Measurements from ENCODE around the gene KPTN.
"Not testable (repeated sequence)": the region's sequence is repeated elsewhere in the genome, so short reads cannot be mapped to it uniquely, and the experiment has no call there.

KPTN gene

DNA sequence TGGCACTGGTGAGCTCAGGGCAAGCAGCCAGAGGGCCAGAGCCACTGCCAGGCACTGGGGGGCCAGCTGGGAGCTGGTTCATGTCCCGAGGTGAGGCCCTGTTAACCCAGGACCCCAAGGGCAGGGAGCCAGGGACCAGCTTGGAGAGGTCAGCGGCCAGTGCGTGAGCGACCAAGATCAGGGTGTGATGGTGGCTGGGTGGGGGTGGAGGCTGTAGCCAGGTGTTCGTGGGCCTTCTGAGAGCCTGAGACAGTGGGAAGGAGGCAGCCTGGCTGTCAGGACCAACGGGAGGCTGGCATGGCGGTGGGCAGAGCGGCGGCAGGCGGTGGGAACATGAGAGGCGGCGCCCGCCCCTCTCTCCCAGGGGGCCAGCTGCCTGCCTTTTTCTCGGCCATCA is 8.1 kb upstream of the KPTN start:
- no peak for DNase-seq (ENCODE audit: low read depth in 2 of 3, low spot score in 2 of 3)

DNA sequence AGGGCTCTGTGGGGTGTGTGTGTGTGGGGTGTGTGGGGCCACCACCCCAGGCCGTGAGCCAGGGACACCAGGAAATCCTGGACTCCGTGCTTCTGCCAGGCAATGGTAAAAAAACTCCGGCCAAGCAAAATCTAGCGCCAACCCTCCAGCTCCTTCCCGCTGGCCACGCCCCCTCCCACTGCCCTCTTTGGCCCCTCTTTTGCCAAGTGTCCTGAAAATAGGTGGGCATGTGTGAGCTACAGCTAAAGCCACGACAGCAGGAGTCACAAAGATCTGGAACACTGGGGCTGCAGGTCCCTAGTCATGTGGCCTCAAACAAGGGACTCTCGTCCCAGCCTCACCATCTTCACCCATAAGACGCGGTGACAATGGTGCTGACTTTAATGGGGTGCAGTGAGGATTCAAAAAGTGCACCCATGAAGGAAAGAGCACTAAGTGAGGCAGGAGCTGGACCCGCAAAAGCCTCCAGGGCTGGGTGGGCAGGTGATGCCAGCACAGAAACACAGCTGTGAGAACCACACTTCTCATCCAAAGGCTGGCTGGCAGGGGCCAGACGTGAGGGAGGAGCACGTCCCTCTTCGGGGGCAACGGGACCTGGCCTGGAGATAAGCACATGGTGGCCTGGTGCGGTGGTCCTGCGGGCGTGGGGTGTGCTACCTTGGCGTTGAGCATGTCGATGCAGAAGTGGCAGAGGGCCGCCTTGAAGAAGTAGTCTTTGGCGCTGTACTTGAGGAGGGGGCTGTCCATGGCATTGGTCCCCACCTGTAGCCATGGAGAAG is 7.5 kb upstream of the KPTN start:
- no peak for DNase-seq (ENCODE audit: low read depth in 2 of 3, low spot score in 2 of 3)

DNA sequence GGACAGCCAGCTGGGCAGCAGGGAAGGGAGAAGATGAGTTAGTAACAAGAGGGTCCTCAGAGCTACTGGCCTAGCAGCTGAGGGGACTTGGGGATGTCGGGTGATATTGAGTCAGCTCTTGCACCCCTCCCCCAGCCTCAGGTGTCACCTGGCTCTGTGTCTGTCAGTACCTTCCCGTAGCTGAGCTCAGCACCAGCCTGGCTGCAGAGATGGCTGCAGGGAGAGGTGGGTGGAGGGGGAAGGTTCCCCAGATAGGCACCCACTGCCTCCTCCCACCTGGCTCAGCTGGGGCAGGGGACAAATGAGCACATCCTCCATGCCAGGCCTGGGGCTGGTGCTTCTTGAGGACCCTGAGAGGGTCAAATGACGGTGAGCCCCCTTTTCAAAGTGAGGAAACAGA is 6.8 kb upstream of the KPTN start:
- no peak for DNase-seq (ENCODE audit: low read depth in 2 of 3, low spot score in 2 of 3)

DNA sequence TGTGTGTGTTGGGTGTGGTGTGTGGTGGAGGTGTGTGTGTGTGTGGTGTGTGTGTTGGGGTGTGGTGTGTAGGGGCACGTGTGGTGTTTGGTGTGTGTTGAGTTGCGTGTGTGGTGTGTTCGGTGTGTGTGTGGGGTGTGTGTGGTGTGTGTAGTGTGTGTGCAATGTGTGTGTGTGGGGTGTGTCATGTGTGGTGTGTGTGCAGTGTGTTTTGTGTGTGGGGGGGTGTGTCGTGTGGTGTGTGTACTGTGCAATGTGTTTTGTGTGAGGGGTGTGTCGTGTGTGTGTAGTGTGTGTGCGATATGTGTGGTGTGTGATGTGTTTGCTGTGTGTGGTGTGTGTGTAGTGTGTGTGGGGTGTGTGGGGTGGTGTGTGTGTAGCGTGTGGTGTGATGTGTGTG is 6.0 kb upstream of the KPTN start:
- DNase-seq (ENCODE audit: low read depth in 2 of 3, low spot score in 2 of 3), result no peak

DNA sequence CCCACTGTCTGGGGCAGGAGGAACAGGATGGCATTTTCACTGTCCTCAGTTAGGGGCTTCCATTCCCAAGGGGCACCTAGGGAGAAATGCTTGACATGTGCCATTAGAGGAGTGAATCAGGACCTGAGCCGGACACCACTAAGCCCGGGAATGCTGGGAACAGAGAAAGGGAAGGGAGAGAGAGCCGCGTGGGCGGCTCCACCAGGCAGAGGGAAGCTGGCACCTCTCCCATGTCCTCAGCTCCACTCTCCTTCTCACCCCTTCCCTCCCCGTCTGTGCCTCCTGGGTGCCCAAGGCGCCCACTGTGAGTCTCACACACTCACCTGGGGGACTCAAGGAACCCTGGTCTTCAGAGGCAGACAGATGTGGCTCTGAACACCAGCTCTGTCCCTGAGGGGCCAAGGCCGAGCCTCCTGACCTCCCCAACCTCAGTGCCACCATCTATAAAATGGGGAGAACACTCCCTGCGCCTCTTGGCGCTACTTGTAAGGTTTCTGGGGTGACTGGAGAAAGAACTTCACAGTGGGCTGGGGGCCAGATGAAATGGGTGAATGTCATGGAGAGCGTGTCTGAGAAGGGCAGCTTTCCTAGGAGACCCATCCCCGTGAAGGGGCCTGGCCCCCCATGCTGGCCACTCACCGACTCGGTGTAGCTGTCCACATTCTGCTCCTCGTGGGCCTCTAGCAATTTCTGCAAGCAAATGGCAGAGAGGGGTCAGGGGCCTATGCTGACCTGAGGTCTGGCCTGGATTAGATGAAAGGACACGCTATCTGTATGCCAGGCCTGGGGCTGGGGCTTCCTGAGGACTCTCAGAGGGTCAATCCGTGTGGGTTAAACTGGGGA is 5.3 kb upstream of the KPTN start:
- DNase-seq (ENCODE audit: low read depth in 2 of 3, low spot score in 2 of 3), result no peak

DNA sequence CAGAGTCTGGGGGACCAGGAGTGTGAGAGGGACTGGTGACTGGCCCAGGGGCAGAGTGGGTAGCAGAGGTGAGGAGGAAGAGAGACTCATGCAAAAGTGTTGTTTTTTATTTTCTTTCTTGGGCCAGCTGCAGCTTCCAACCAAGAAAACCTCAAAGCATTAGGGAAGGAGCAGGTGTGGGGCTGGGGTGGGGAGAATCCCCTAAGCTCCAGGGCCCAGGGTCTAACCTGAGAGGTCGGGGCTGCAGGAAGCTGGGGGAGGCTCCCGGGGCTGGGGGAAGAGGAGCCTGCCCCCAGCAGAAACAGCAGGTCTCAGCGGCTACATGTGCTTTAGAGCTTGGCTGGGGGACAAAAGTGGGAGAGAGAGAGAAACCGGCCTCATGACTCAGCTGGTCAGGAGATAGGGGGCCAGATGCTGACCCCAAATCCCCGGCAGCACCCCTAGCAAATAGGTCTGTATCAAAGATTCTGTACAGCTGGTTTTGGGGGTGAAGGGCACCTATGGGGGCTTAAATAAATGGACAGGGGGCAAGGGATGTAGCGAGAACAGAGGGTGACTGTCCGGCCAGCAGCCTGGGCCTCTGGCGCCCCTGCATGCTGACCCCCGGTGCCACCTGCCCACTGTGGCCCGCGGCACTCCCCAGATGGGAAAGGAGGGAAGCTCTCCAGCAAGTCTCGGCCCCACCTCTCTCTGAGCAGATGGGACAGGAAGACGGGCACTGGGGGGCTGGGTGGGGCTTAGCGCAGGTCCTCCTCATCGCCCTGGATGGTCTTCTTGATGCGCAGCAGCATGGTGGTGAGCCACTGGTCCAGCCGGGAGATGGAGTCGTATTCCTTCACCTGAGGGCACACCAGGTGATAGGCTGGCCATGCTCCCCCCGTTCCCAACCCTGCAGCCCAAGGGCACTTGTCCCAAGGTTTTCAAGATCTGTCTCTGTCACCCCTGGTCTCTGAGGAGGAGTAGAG is 3.8 kb upstream of the KPTN start:
- no peak for DNase-seq (ENCODE audit: low read depth in 2 of 3, low spot score in 2 of 3)

DNA sequence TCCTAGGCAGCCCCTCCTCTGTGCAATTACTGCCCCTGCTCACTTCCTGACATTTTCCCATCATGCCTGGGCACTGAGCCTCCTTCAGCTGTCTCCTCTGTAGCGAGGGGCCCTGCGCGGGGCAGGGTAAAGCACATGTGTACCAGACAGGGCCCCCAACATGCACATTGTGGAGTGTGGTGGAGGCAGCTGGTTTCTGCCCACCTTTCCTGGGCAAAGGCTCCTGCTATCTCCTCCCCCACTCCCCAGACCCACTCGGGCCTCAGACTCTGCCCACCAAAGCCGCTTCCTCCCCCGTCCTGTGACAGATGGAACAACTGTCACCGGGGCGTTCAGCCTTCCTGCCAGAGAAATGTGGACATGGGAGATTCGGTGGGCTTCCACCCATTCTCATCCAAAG is 2.9 kb upstream of the KPTN start:
- no peak for DNase-seq (ENCODE audit: low read depth in 2 of 3, low spot score in 2 of 3)

DNA sequence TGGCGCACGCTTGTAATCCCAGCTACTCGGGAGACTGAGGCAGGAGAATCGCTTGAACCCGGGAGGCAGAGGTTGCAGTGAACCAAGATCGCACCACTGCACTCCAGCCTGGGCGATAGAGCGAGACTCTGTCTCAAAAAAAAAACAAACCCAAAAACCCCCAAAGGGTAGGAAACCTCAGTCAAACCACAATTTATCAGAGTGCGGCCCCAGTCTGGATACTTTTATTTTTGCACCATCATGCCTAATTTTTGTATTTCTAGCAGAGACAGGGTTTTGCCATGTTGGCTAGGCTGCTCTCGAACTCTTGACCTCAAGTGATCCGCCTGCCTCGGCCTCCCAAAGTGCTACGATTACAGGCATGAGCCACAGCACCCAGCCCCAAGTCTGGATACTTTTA is 2.2 kb upstream of the KPTN start:
- not testable (repeated sequence) for DNase-seq (ENCODE audit: low read depth in 2 of 3, low spot score in 2 of 3)

DNA sequence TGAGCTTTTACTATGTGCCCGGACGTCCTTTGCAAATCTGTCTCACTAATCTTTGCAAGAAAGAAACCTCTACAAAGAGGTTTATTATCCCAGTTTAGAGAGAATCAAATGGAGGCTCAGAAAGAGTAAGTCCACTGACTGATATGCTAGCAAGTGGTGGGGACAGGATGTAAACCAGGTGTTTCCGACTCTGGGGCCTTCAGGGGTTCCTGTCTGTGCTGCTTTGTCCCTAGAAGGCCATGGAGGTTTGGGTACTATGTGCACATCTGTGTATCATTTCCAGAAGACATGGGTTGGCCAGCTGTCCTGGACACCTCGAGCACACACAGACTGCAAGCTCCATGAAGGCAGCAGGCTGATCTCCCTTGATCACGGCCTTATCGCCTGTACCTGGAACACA is 1.2 kb upstream of the KPTN start:
- no peak for DNase-seq (ENCODE audit: low read depth in 2 of 3, low spot score in 2 of 3)

DNA sequence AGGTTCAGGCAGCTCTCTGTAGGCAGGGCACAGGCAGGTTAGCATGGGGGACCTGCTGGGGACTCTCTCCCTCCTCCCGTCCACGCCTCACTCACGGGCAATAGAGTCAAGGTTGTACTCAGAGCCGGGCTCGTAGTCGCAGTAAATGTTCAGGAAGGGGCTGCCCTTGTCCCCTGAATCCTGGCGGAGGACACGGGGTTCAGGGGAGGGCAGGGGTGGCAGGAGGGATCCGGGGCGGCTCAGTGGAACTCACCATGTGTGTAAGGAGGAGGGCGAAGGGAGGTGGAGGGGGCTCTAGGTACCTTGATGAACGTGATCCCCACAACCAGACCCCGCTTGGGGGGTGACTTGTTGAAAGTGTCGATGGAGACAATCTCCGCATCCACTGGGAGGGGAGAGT is 819 bp downstream of the KPTN start:
- no peak for DNase-seq (ENCODE audit: low read depth in 2 of 3, low spot score in 2 of 3)

DNA sequence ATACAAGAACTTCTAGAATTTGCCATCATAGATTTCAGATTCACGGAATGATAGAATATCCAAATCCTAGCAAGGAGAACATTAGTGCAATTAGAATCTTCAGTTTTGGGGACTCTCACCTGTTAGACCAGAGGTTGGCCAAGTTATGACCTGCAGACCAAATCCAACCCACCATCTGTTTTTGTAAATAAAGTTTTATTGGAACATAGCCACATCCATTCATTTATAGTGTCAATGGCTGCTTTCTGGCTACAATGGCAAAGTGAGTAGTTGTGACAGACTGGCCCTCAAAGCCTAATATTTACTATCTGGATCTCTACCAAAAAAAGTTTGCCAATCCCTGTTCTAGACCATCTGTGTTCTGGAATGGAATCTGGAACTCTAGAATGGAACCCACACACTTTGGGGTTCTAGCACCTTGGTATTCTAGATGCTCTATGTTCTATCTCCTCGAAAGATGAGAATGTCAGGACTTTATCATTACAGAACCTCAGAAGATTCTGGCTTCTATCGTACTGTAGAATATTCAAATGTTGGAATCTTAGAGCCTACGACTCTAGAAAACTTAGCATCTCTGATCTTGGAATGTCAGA is 2.5 kb downstream of the KPTN start:
- DNase-seq (ENCODE audit: low read depth in 2 of 3, low spot score in 2 of 3), result no peak

DNA sequence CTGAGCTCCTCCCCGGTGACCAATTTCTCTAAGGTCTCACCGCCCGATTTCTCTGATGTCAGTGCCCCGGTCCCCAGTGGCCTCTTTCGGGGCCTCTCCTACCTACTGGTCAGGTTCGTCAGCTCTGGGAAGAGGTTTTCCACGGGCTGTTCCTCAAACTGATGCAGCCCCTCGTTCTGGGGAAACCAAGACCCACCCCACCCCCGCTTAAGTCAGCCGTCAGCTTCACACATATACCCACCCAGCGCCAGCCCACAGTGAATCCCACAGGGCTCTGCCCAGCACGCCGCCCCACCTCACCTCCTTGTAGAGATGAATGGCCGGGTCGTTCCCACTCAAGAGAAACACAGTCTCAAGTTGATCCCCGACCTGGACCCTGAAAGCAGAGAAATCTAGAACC is 3.4 kb downstream of the KPTN start:
- DNase-seq (ENCODE audit: low read depth in 2 of 3, low spot score in 2 of 3), result no peak

DNA sequence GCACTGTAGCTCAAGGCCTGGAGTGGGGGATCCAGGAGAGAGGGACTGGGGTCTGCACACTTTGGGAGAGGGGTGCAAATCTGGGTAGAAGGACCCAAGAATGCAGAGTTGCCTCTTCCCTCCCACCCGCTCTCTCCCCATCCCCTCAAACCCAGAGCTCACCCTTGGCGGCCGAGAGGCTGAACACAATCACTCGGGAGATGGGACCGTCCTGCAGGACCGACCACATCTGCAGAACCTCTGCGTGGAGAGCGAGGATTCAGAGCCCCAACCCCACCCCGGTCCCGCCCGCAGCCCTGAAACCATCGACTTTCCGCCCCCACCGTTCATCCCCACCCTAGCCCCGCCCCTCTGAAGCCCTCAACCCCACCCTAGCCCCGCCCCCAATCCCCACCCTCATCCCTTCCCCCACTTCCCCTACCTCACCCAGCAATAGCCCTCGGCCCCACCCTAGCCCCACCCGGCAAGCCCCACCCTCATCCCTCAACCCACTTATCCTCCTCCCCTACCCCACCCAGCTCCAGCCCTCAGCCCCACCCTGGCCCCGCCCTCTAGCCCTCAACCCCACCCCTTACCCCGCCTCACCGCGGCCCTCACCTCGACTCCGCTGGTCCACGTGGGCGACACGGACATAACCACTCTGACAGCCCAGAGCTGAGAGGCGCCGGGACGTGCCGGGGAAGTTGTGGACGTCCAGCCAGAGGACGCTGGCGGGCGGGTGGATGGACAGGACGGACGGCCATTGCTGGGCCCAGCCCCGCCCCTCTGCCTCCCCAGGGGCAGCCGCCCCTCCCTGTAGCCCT is 4.1 kb downstream of the KPTN start:
- DNase-seq (ENCODE audit: low read depth in 2 of 3, low spot score in 2 of 3), result no peak

DNA sequence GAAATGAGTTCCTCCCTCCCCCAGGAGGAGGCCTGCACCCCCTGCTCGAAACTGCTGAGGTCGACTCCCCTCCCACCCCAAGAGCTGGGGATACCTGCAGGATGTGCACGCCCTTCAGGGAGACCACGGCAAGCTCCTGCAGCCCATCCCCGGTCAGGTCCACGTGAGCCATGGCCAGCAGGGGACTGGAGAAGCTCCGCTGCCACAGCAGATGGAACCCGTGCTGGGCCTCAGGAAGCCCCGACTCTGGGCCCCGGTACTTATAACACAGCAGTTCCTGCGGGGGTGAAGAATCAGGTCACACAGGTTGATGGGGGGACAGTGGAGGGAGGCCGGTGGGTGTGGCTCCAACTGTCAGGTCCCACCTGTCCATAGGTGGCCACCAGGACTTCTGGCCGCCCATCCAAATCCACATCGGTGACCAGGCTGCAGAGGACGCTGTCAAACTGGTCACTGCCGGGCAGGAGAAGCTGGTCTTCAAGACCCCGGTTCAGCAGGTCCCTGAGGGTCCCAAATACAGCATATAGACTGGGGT is 7.5 kb downstream of the KPTN start:
- DNase-seq (ENCODE audit: low read depth in 2 of 3, low spot score in 2 of 3), result no peak

DNA sequence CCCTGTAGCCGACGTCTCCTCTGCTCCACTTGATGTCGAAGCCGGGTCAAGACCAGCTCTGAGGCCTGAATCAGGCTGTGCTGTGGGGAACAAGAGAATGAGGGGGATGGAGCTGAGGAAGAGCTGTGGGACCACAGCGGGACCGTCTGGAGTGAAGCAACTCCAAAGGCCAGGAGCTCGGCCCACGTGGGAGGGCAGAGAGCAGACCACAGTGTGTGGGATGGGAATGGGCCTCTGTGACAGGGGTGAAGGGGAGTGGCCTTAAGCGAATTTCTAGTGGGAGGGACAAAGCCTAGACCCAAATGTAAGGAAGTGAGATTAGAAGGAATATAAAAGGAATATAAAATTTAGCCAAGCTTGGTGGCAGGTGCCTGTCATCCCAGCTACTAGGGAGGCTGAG is 8.6 kb downstream of the KPTN start:
- no peak for DNase-seq (ENCODE audit: low read depth in 2 of 3, low spot score in 2 of 3)

DNA sequence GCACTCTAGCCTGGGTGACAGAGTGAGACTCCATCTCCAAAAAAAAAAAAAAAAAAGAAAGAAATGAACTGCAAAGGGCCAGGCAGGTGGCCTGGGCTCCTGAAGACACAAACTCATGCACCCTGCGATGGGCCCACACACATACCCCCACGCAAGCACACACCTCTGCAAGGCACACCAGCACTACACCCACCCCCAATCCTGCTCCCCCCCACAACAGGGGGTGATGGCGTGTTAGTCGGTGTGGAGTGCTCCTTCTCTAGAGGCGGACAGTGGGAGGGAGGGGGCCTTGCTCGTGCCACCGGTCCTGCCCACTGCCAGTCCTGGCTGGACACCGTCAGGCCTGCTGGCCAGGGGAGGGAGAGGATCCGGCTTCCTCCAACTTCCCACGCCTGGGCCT is 10.7 kb downstream of the KPTN start:
- no peak for DNase-seq (ENCODE audit: low read depth in 2 of 3, low spot score in 2 of 3)

DNA sequence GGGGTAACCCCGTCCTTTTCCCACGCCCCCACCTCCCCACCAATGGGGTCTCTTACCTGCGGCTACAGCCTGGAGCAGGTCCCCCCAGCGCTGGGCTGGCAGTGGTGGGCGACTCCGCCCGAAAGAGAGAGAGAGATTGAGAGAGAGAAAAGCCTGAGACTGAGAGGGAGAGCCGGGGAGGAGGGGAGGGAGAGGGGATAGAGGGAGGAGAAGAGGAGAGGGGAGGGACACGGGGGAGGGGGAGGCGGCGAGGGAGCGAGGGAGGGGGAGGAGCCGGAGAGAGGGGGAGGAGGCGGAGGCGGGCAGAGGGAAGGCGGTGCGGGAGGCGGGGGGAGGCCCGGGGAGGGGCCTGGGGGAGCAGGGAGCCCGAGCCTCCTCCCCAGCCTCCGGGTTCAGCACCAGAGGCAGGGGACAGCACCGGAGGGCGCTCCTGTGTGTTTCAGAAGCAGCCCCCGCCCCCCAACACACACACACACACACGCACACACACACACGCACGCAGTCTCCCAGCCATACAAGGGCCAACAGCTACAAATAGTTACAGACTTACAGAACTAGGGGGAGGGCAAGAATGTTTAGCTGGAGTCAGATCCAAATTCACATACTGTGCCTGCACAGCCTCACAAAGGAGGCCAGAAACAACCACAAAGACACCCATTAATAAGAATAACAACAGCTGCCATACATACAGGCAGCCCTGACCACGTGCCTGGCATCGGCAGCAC is 12.1 kb downstream of the KPTN start, which contains the start of gene SLC8A2:
Gene SLC8A2, minus strand, starts transcription at position 161 of the 725 bp plus-strand sequence. CDS start 5,490 bp downstream, outside the sequence.
- DNase-seq (ENCODE audit: low read depth in 2 of 3, low spot score in 2 of 3), result no peak

DNA sequence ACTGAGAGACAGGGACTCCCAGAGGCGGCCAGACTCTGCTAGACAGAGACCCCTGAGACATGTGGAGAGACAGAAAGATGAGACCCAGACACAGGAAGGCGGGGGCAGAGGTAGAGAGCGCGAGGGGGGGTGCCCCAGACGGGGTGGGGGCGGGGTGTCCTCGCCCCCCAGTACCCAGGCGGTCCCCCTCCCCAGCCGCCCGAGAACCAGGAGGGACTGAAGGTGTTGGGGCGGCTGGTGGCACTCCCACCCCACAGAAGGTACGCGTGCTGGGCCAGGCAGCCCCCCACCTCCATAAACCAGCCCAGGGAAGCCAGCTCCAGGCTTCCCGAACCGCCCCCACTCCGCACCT is 12.7 kb downstream of the KPTN start:
- DNase-seq (ENCODE audit: low read depth in 2 of 3, low spot score in 2 of 3), result no peak

DNA sequence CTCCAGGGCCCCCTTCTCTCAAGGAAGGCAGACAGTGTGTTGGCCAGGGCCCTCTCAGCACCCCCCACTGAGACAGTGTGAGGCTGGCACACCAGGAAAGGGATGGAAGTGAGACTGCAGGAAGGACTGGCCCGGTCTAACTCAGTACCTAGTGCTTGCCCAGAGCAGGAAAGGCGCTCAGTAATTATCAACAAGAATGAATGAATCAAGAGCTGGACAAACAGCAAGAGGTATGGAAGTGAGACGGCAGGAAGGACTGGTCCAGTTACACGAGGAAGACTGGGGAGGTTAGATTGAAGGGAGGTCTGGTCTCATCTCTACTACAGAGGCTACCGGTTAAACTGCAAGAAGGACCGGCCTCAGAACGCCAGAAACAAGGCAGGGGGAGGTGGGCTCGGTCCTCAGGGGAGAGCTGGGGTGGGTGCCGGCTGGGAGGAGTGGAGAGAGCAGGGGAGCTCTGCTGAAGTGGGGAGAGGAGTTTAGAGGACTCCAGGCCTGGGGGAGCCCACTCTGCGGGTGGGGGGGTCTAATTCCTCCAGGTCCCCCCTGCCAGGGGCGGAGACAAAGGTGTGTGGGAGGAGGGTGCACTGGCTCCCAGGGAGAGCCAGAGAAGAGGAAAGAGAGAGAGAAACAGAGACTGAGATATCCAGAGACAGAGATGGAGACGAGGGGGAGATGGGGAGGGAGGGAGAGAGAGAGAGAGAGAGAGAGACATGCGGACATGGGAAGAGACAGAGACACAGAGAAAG is 13.4 kb downstream of the KPTN start:
- no peak for DNase-seq (ENCODE audit: low read depth in 2 of 3, low spot score in 2 of 3)
